Measurements from ENCODE around the gene RASA4B.
"Not testable (repeated sequence)": the region's sequence is repeated elsewhere in the genome, so short reads cannot be mapped to it uniquely, and the experiment has no call there.

Gene RASA4B

GRCh38 chr7:102510575-102510974, 7.0 kb downstream of the RASA4B start:
- DNase-seq = not testable (repeated sequence)

GRCh38 chr7:102507410-102508088, 10.0 kb downstream of the RASA4B start:
- DNase-seq = not testable (repeated sequence)

- not testable (repeated sequence) for DNase-seq
Measured at GRCh38 chr7:102505298-102506185, 12.0 kb downstream of the RASA4B start.

GRCh38 chr7:102503141-102503540, 14.4 kb downstream of the RASA4B start:
- not testable (repeated sequence) for DNase-seq

- not testable (repeated sequence) for DNase-seq
Measured at GRCh38 chr7:102498321-102498720, 19.3 kb downstream of the RASA4B start.

GRCh38 chr7:102497308-102497707, 20.3 kb downstream of the RASA4B start:
- DNase-seq = not testable (repeated sequence)

GRCh38 chr7:102496861-102497260, 20.7 kb downstream of the RASA4B start:
- not testable (repeated sequence) for DNase-seq

- not testable (repeated sequence) for DNase-seq
Measured at GRCh38 chr7:102494473-102495149, 23.0 kb downstream of the RASA4B start.

- not testable (repeated sequence) for DNase-seq
Measured at GRCh38 chr7:102494026-102494425, 23.6 kb downstream of the RASA4B start.

GRCh38 chr7:102493220-102493935, 24.2 kb downstream of the RASA4B start:
- DNase-seq = not testable (repeated sequence)

GRCh38 chr7:102490529-102491075, 27.0 kb downstream of the RASA4B start:
- DNase-seq = not testable (repeated sequence)

GRCh38 chr7:102484317-102484716, 33.3 kb downstream of the RASA4B start:
- not testable (repeated sequence) for DNase-seq

- DNase-seq = not testable (repeated sequence)
Measured at GRCh38 chr7:102481962-102482361, 35.6 kb downstream of the RASA4B start.

- not testable (repeated sequence) for DNase-seq
Measured at GRCh38 chr7:102479982-102480637, 37.5 kb downstream of the RASA4B start.

- not testable (repeated sequence) for DNase-seq
Measured at GRCh38 chr7:102479209-102479584, 38.4 kb downstream of the RASA4B start.

- DNase-seq = not testable (repeated sequence)
Measured at GRCh38 chr7:102478314-102479208, 39.0 kb downstream of the RASA4B start, which contains the start of gene POLR2J. Gene POLR2J (minus strand): TSS chr7:102478922. CDS start chr7:102478860, 62 bp downstream.

GRCh38 chr7:102474736-102475435, 42.7 kb downstream of the RASA4B start:
- not testable (repeated sequence) for DNase-seq

- not testable (repeated sequence) for DNase-seq
Measured at GRCh38 chr7:102474116-102474515, 43.5 kb downstream of the RASA4B start.

- DNase-seq = no peak
Measured at GRCh38 chr7:102473271-102473991, 44.1 kb downstream of the RASA4B start.

All from NCI-H526 (cell line).